KG1 (cell line): Measurements from ENCODE around the gene HSPG2.
"Not testable (repeated sequence)": the region's sequence is repeated elsewhere in the genome, so short reads cannot be mapped to it uniquely, and the experiment has no call there.

Experiments
- DNase-seq: peaks from one replicate; lab custom pipeline; 2025; lab: John Stamatoyannopoulos, UW

HSPG2 gene

DNA sequence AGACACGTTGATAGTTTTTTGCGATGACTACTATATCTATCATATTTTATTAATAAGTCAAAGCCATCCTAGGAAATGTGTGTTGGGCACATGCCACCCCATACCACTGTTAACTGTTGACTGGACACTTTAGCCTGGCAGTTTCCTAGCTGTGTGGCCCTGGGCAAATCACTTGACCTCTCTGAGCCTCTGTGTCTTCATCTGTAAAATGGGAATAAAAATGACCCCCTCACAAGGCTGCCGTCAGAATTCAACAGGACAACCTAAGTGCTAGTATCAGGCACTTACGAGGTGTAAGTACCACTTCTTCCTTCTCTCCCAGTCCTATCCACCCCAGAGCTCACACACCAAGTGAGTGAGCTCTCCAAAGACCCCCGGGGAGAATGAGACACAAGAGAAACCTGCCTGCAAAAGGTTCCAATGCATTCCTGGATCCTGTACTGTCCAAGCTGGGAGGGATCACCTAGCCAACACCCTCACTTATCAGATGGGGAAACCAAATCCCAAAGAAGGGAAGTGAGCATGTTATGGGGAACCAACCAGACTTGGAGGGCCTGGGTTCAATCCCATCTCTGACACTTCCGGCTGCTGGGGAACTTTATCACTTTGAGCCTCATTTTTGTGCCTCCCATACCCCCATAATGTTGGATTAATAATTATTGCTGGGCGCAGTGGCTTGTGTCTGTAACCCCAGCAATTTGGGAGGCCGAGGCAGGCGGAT lies 24.9 kb downstream of the HSPG2 start:
- no peak for DNase-seq

DNA sequence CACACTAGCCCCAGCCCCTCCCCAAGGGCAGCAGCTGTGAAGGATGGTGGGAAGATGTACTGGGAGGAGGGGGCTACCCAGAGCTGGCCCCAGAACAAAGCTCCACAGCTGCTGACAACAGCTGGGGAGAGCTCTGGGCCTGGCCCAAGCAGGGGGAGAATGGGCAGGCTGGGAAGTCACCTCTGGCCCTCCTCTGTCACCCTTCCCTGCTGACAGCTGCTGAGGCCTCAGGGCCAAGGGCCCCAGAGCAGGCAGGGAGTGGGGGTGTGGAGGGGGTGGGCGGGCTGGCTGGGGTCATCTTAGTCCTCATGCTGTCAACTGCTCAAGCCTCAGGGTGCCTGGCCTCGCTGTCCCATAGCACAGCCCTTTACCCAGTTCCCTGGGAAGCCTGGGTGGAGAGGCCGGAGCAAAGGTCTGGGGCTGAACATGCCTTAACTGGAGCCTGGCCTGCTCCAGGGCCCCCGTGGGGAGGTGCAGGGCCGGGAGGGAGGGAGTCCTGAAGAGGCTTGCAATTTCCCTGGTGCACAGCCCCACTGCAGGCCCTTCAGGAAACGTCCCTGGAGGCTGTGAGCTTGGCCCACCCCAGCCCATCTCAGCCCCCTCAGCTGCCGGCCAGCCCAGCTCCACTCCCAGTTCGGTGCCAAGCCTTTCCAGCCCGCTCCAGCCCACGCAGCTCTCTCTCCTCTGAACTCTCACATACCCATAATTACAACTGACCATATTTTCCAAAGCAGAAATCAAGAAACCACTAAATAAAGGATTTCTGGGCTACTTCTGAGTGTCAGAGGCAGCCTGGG lies 25.7 kb downstream of the HSPG2 start:
- no peak for DNase-seq

DNA sequence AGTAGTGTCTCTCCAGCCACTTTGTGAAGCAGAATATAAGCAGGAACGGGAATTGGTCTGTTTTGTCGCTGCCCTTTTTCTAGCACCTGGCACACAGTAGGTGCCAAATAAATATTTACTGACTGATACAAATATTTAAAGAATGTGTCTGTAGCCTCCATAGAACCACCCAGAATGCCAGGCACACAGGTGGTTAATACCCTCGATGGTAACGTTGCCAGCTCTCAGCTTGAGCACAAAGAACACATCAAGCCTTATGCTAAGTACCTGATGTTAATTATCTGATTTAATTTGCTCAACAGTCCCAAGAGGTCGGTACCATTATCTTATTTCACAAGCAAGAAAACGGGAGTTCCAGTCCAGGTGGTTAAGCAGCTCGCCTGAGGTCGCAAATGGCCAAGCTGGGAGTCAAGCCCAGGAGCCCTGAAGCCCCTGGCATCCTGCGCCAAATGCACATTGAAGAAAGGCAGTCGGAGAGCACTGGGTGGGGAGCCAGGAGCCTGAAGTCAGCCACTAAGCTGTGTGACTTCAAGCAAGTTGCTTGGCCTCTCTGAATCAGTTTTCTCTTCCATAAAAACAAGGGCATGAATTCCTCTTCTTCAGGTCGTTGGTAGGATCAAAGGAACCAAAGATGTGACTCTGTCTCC lies 26.4 kb downstream of the HSPG2 start:
- DNase-seq = no peak

DNA sequence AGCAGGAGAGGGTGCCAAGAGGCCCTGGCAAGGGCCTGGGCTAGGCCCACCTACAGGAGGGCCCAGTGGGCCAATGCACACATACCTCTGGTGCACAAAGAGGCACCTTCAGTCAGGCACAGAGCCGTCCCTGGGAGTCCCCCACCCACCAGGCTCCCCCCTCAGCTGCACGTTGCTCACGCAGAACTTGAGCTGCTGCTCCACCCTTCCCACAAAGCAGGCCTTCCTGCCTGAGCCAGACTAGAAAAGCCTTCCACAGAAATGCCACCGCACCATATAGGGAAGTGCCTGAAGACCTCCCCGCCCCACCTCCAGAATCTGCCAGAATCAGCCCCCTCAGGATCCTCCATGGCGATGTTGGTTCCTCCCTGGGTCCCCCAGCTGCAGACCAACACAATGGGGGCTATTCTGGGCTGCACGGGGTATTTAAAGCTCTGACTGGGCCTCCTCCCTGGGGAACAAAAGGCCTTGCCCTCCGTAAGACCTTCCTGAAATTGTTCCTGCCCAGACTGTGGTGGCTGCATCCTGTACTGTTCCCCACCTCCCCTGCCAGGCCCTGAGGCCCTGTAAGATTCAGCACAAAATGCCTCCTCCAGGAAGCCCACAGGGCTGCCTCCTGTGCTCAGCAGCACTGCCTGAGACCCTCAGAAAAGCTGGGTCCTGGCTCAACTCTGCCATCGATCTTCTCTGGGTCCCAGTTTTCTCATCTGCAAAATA lies 27.2 kb downstream of the HSPG2 start:
- DNase-seq = peak; percentile 38

DNA sequence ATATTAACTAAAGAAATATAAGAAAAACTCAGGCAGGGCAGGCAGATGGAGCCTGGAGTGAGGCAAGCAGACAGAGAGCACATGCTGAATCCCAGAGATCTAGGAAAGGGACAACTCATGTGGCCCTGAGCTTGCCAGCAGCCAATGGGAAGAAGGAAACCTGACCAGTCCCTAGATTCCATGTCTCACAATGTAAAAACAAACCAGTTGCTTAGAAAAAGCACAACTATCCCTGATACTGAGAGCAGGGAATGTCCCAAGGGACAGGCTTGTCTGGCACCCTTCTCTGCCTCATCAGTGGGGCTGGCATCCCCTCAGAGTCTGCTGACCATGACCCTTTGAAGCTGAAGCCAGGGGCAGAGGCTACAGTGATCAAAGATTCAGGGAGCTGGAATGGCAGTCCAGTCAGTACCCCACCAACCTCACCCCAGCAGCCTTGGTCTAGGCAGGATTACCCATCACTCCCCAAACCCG lies 27.8 kb downstream of the HSPG2 start:
- no peak for DNase-seq

DNA sequence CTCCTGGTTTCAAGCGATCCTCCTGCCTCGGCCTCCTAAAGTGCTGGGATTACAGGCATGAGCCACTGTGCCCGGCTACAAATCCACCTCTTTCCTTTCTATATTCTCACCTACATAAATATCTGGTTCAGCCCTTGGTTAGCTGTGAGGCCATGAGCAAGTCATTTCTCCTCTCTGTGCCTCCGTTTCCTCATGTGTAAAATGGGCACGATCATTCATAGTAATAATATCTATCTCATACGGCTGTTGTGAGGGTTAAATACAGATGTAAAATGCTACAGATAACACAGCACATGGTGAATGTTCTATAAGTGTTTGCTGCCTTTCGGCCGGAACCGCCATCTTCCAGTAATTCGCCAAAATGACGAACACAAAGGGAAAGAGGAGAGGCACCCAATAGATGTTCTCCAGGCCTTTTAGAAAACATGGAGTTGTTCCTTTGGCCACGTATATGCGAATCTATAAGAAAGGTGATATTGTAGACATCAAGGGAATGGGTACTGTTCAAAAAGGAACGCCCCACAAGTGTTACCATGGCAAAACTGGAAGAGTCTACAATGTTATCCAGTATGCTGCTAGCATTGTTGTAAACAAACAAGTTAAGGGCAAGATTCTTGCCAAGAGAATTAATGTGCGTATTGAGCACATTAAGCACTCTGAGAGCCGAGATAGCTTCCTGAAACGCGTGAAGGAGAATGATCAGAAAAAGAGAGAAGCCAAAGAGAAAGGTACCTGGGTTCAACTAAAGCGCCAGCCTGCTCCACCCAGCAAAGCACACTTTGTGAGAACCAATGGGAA lies 29.2 kb downstream of the HSPG2 start:
- not testable (repeated sequence) for DNase-seq

DNA sequence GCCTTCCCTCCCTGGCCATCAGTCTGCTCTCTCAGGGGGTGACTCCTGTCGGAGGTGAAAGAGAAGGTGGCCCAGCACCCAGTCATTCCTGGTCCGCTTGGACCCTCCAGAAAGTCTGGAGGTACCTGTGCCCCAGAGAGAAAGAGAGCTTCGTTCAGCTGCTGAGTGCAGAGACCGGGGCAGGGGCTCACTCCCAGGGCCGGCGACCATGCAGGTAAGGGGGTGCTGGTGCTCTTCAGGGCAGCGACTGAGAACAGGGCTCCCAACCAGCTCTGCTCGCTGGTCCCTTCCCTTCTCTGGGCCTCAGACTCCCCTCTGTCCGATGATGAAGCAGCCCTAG lies 30.1 kb downstream of the HSPG2 start:
- DNase-seq = no peak

DNA sequence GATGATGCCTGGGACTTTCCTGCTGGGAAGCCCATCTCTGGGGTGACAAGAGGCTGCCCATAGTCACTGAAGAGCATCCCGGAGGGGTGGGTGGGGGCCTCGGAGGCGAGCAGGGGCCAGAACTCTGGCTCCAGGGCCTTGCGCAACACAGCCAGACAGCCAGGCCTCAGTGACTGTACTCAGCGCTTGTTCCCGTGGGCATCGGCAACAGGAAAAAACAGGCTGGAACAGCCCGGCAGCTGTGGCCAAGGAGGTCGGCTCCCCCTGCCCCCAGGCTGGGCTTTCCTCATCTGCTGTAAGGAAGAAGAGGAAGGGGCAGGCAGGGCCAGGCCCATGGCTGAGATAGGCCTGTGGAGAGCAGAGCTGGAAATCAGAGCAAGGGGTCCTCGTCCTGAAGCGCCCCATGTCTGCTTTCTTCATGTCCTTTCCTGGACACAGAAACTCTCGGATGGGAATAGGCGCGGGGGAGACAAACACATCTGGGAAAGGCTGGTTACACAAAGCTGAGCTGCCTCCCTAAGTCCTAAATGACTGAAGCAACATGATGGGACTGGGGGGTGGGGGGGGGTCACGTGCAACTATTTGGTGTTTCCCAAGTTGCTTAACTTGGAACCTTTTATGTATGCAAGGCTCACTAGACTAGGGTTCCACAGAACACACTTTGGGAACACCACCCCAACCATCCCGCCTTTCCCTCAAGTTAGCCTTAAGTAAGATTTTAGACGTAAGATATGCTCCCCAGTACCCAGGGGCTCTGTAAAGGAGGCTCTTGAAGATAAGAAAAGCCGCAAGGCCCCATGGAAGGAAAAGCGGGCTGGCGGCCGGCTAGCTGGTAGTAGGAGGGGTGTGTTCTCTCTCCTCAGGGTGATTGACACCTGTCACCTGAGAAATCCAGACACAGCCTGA lies 30.7 kb downstream of the HSPG2 start:
- DNase-seq = no peak

DNA sequence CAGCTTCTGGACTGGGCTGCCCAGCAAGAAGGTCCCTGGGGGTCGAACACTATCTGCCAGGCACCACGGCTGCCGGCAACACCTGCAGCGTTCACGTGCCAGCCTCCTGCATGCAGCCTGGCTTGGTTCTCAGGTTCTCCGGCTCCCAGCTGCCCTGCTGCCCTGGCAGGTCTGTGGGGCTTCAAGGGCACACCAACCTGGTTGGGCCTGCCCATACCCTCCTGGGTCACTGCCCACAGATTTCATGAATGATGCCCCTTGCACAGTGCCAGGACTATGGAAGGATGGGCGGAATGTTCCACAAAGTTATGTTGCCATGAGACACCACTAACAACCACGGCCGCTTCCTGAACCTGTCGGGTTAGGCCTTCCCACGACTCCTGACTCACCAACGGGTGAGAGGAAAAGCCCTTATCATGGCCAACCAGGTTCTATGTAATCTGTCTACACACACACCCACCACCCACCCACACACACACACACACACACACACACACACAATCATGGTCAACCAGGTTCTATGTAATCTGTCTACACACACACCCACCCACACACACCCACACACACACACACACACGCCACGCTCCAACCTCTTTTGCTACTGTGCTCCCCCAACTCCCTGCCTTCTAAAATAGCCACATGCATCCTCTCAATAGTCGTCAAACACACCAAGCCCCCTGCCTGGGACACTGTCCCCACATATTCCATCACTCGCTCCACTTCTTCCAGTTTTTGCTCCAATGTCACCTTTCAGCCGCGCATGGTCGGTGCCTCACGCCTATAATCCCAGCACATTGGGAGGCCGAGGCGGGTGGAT lies 32.2 kb downstream of the HSPG2 start:
- peak; percentile 19 for DNase-seq

DNA sequence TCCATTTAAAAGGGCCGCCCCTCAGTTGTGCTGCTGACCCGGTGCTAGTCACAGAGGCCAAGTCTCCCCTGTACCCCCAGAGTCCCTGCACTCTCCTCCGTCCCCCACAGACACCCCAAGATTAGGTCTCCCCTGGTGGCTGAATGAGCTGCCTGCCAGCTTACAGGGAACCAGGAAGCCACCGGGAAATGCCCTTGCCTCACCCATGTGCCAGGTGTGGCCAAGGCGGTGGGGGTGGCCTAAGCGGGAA lies 32.7 kb downstream of the HSPG2 start:
- no peak for DNase-seq

DNA sequence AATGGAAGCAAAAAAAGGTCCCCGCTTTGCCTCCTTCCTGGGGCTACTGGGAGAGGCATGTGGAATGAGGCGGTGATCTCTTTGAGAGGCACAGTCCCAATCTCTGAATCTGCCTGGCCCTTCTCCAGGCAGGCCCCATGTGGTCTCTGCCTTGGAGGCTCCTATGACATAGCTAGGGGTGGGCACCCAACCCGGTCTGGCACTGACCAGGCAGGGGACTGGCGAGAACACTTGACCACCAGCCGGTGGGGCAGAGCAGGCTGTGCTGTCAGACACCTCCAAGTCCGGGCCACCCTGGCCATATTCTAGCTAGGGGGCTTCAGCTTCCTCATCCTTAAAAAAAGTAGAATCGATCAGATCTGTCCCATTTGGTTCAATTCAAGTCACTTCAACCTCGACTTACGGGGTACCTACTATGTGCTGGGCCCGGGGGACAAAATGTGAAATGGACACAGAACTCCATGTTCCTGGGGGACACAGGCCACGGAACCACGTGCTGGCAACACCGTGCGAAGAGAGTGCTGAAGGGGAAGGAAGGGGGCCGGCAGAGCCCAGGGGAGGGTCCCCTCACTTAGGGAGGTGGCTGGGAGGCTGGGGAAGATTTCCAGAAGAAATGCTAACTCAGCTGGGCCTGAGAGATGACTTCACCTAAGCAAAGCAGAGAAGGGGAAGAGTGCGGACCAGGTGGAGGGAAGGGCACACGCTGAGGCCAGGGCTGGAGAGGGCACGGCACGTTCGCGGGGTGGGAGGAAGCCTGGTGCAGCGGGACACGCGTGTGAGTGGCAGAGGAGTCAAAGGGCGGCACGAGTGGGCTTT lies 33.3 kb downstream of the HSPG2 start:
- no peak for DNase-seq

DNA sequence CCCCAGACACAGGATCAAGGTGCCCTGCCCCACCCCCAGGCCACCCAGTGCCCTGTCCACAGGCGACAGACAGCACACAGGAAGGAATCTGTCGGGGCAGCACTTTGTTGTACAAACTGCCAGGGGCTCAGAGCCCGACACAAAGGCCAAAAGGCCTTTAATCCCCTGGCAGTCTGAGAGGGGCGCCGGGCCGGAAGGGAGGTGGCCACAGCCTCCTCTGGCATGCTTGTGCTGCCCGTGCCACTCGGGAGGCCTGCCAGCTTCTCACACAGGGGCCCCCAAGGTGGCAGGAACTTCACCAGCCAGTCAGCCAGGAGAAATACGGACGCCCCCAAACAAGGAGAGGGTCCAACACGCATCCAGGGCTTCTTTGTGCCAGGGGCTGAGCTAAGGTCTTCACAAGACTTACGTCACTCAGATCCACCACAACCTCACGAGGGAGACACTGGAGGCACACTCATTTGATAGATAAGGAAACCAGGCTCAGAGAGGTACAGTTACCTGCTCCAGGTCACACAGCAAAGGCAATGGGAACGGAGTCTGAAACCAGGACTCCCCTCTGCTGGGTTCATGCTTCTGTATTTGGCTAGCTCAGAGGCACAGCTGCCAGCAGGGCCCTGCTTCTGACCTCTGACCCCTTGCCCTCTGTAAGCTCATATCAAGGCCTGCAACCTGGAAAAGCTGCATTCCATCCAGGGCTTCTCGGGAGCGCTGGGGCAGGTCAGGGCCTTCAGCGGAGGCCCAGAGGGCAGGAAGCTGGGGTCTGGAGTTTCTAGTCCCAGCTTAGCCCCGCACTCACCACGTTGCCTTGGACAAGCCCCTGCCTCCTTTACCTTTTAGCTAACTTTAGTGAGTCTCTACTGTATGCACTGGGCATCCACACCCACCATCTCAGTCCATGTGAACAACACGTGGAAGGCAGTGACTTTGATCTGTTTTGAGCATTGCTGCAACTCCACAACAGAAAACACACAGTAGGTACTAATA lies 34.8 kb downstream of the HSPG2 start:
- DNase-seq = no peak

DNA sequence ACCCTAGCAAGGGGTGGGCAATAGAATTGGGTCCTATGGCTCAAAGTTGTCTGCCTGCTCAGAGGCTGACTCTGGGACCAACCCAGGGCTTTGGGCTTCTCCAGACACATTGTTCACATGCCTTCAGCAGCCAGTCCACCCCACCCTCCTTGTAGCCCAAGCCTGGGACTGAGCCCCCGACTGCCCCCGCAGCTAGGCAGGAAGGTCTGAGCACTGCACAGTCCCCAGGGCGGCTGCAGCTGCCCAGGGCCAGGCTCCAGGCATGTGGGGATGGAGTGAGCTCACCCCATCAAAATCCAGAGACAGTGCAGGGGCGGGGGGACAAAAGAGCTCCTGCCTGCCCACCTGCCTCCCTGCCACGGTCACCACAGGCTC lies 35.6 kb downstream of the HSPG2 start:
- no peak for DNase-seq

DNA sequence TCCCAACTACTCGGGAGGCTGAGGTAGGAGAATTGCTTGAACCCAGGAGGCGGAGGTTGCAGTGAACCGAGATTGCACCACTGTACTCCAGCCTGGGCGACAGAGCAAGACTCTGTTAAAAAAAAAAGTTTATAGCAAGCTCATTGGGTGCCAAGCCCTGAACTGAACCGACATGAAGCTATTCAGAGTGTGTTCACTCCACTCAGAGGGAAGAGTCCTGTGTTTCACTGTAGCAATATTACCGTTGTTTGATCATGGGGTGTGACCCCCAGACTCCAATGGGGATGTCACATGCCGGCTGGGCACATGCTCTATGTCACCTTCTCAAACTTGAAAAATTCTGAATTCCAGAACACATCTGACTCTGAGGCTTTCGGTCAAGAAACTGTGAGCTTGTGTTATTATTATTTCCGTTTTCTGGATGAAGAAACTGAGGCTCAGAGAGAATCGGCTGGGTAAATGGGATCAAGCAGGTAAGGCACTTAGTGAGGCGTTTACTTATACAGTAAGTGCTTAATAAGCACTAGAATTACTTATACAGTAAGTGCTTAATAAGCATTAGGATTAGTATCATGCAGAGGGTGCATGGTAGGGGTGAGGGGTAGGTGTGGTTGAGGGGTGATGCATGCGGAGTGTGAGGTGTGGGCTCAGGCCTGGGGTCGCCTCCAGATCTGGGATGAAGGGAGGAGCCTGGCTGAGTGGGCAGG lies 36.2 kb downstream of the HSPG2 start:
- DNase-seq = no peak

DNA sequence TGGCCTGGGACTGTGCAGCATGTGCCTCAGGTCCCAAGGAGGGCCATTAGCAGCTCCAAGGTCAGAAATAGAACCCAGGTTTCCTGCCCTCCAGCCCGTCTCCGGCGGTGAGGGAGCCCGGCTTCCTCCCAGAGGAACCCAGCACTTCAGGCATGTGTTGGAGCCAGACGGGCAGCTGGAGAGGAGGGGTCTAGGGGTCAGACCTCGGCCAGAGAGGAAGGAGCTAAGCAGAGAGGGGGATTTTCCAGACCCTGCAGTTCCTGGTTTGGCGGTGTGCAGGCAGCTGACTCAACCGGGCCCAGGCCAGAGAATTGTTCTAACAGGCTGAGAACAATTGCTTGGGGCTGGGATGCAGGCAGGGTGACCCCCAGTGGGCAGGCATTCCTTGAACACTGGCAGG lies 37.1 kb downstream of the HSPG2 start:
- no peak for DNase-seq

DNA sequence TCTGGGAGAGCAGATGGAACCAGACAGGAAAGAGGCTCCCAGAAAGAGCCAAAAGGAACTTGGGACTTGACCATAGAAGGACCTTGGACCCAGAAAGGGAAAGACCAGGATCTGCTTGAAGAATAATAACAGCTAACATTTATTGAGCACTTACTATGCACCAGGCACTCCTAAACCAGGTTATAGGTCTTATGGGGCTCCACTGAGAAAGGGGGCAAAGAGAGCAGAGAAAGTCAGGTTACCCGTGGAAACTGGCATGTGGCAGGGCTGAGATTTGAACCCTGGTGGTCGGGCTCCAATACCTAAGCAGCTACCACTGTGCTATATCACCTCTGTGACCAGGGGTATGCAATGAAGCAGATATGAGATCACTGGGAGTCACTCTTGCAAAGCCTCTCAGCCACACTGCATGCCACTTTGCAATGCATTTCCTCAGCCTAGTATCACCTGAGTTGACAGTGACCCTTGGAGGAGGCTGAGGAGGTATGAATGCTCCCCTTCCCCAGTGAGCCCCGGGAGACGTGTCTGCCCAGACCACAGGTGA lies 37.8 kb downstream of the HSPG2 start:
- DNase-seq = no peak
